ENCODE data around the gene KCNT2. TPM values are rescaled to one million over a fixed set of nuclear protein-coding genes. Genes with fewer than 3 reads are reported as not detected.

The KCNT2 gene
- 0.13 TPM in 1 of 2 replicates, not detected in the other for total RNA-seq

GRCh38 chr1:196608390-196609369, at the start of gene KCNT2:
KCNT2 (minus strand) TSS chr1:196608440; CDS start chr1:196608309, 131 bp downstream.

DNA sequence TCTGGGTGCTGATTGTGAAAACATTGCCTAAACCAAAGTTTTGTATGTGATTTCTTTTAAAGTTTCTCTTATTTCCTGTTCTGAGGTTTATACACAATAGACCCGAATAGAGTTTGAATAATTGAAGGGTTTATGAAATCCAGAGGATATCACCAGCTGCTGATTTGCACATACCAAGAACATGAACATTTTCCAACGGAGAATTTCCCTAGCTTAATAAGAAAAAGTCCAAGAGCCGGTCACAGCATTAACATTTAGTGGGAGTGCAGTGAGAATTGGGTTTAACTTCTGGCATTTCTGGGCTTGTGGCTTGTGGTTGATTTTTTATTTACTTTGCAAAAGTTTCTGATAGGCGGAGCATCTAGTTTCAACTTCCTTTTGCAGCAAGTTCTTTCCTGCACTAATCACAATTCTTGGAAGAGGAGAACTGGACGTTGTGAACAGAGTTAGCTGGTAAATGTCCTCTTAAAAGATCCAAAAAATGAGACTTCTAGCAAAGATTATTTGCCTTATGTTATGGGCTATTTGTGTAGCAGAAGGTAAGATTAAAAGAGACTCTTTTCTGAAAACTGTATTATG, 43.5 kb upstream of the KCNT2 start, which contains the start of gene CFH:
Gene CFH (plus strand): TSS at position 407 of the 579 bp plus-strand sequence. CDS start 75 bp downstream, at position 482.

Other genes starting within 250 kb of the KCNT2 start
- gene CFH, start 43.6 kb upstream of the KCNT2 start, total RNA-seq, result 12.6 and 14.9 TPM in 2 replicates
- not detected in 2 replicates for gene CFHR3, start 166.4 kb upstream of the KCNT2 start, total RNA-seq
- not detected in 2 replicates for gene CFHR1, start 211.3 kb upstream of the KCNT2 start, total RNA-seq

Measured in bladder microvascular endothelial cell (primary cell).